Measurements from ENCODE around the gene CAPRIN1. TPM values are rescaled to one million over a fixed set of nuclear protein-coding genes. Genes with fewer than 3 reads are reported as not detected.
A peak's percentile ranks its signal among the peaks of the same experiment; 100 is the strongest.

Gene CAPRIN1
- polyA plus RNA-seq, 1 of the 3 experiments (the other 2 are of a cell fraction) = 67.1 TPM

DNA sequence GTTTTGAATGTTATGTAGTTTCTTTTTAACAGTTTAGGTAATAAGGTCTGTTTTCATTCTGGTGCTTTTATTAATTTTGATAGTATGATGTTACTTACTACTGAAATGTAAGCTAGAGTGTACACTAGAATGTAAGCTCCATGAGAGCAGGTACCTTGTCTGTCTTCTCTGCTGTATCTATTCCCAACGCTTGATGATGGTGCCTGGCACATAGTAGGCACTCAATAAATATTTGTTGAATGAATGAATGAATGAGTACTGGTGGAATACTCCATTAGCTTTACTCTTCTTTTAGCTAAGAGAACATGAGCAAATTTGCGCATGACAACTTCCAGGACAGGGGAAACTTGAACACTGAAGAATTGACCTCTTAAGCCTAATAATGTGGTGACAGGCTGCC is 47.3 kb downstream of the CAPRIN1 start:
- no peak overlapping the region for H3K27ac ChIP-seq (ENCODE audit: low read depth in 2 of 2, low read length in 1 of 2)
- no peak for TF ChIP-seq RXRA (IDR thresholded peaks at IDR 0.05; ENCODE audit: borderline replicate concordance, low read depth)
- TF ChIP-seq GATA2 (CRISPR knock-in tag; IDR thresholded peaks at IDR 0.05) = no peak
- no peak for TF ChIP-seq TCF12 (IDR thresholded peaks at IDR 0.05)
- TF ChIP-seq, protein P1, sequence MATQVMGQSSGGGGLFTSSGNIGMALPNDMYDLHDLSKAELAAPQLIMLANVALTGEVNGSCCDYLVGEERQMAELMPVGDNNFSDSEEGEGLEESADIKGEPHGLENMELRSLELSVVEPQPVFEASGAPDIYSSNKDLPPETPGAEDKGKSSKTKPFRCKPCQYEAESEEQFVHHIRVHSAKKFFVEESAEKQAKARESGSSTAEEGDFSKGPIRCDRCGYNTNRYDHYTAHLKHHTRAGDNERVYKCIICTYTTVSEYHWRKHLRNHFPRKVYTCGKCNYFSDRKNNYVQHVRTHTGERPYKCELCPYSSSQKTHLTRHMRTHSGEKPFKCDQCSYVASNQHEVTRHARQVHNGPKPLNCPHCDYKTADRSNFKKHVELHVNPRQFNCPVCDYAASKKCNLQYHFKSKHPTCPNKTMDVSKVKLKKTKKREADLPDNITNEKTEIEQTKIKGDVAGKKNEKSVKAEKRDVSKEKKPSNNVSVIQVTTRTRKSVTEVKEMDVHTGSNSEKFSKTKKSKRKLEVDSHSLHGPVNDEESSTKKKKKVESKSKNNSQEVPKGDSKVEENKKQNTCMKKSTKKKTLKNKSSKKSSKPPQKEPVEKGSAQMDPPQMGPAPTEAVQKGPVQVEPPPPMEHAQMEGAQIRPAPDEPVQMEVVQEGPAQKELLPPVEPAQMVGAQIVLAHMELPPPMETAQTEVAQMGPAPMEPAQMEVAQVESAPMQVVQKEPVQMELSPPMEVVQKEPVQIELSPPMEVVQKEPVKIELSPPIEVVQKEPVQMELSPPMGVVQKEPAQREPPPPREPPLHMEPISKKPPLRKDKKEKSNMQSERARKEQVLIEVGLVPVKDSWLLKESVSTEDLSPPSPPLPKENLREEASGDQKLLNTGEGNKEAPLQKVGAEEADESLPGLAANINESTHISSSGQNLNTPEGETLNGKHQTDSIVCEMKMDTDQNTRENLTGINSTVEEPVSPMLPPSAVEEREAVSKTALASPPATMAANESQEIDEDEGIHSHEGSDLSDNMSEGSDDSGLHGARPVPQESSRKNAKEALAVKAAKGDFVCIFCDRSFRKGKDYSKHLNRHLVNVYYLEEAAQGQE (IDR thresholded peaks at IDR 0.05; ENCODE audit: low read depth, low read length) = no peak
- TF ChIP-seq FOXJ3 (CRISPR knock-in tag; IDR thresholded peaks at IDR 0.05) = no peak
- TF ChIP-seq RAD21 (IDR thresholded peaks at IDR 0.05; ENCODE audit: low read length) = no peak
- TF ChIP-seq, protein P2, sequence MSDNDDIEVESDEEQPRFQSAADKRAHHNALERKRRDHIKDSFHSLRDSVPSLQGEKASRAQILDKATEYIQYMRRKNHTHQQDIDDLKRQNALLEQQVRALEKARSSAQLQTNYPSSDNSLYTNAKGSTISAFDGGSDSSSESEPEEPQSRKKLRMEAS (IDR thresholded peaks at IDR 0.05; ENCODE audit: low read depth) = no peak
- no peak for TF ChIP-seq JUND (IDR thresholded peaks at IDR 0.05)
- TF ChIP-seq GABPA (IDR thresholded peaks at IDR 0.05; ENCODE audit: low read depth) = no peak
- H3K4me3 ChIP-seq (ENCODE audit: low read depth in 2 of 2, low read length in 1 of 2) = no peak overlapping the region
- H4K20me1 ChIP-seq (ENCODE audit: insufficient read depth) = no peaks in the 10 kb centered on the region
- 98% methylated on average over 2 of the region's 2 CpGs for WGBS (ENCODE audit: low lambda C conversion rate)
- H3K9me2 ChIP-seq = no peaks in the 10 kb centered on the region
- peaks cover 87 to 91% of the 10 kb centered on the region in 2 experiments for H3K36me3 ChIP-seq (replicated peaks in 1 of 2; ENCODE audit: control insufficient read depth in 1 of 2, insufficient read depth in 2 of 2, low read length in 1 of 2)
- no peaks in the 10 kb centered on the region; a peak in 1 of 4 replicates for H3K4me1 ChIP-seq (ENCODE audit: control insufficient read depth in 1 of 2, insufficient read depth in 2 of 2, low read depth in 1 of 2, low read length in 1 of 2)
- H3K79me2 ChIP-seq (ENCODE audit: insufficient read depth) = peaks cover 28% of the 10 kb centered on the region
- DNase-seq = no peak
- no peaks in the 10 kb centered on the region for H3K27me3 ChIP-seq (ENCODE audit: insufficient read depth)
- ChIA-PET POLR2A (interaction anchor here (0.5 kb wide), 1 partner anchor 98 kb away, joined by 3 read pairs; no protein-coding TSS in a partner anchor), CTCF (interaction anchor here (0.7 to 2.0 kb wide), 2 partner anchors 43 to 102 kb away, joined by 3 to 6 read pairs; no protein-coding TSS in a partner anchor)
- H3K9me3 ChIP-seq = no peaks in the 10 kb centered on the region
- H3F3A ChIP-seq (replicated peaks; ENCODE audit: insufficient read depth) = peaks cover 73% of the 10 kb centered on the region
- H3K9ac ChIP-seq = no peak overlapping the region
- H3K4me2 ChIP-seq = no peak overlapping the region
- no peak overlapping the region for H2AFZ ChIP-seq (ENCODE audit: low read depth)

DNA sequence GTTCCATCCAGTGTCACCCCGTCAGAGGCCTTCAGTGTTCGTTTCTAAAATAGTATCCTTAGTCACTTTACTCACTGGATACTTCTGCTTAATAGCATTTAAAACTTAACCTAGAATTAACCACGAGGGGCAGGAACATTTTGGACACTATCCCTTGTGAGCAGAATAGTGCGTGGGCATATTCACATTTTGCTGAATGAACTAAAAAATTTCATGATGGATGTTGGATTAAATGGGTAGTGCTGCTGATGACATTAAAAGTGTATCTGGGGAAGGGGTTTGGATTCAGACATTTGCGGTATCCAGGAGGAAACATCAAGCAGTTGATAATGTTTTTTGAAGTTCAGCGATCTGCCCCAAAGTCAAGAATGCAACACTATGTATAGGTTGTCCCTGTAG is 53.1 kb downstream of the CAPRIN1 start:
- WGBS (ENCODE audit: low lambda C conversion rate) = 18% methylated on average over 6 of the region's 6 CpGs
- Histone ChIP-seq H3K4me2 (peak overlapping the region; percentile 94), H3K9ac (peak overlapping the region; percentile 88), H3K9me3 (no peaks in the 10 kb centered on the region), H3F3A (replicated peaks; ENCODE audit: insufficient read depth) (peaks cover 50% of the 10 kb centered on the region), H3K9me2 (no peaks in the 10 kb centered on the region), H4K20me1 (ENCODE audit: insufficient read depth) (no peaks in the 10 kb centered on the region), H3K79me2 (ENCODE audit: insufficient read depth) (peaks cover 36% of the 10 kb centered on the region), H3K27me3 (ENCODE audit: insufficient read depth) (no peaks in the 10 kb centered on the region), H3K4me3 (ENCODE audit: low read depth in 2 of 2, low read length in 1 of 2) (peak overlapping the region; percentile 89 to 97), H3K27ac (ENCODE audit: low read depth in 2 of 2, low read length in 1 of 2) (peak overlapping the region; percentile 89 to 98), H3K36me3 (replicated peaks in 1 of 2; ENCODE audit: control insufficient read depth in 1 of 2, insufficient read depth in 2 of 2, low read length in 1 of 2) (peaks cover 49 to 53% of the 10 kb centered on the region in 2 experiments), H3K4me1 (ENCODE audit: control insufficient read depth in 1 of 2, insufficient read depth in 2 of 2, low read depth in 1 of 2, low read length in 1 of 2) (peaks cover 13 to 19% of the 10 kb centered on the region in 2 experiments; a peak in 3 of 4 replicates), H2AFZ (ENCODE audit: low read depth) (peak overlapping the region; percentile 76)
- POLR2A ChIA-PET = interaction anchor here (0.9 to 1.7 kb wide), 5 partner anchors 13 to 70 kb away, joined by 3 to 16 read pairs (median 4); partner anchors contain the start of gene CAPRIN1
- no peak for DNase-seq
- TF ChIP-seq TCF12 (IDR thresholded peaks at IDR 0.05) (no peak), YY1 (IDR thresholded peaks at IDR 0.05; ENCODE audit: low read depth) (0 out of 2 replicates have a peak, but pooled peaks have one; percentile 8), TAF1 (IDR thresholded peaks at IDR 0.05; ENCODE audit: borderline replicate concordance, low read depth, low read length) (no peak)
- CTCF ChIA-PET = interaction anchor here (0.7 to 1.6 kb wide), 6 partner anchors 9 to 108 kb away, joined by 3 to 13 read pairs (median 3); no protein-coding TSS in a partner anchor
